Activated T-helper 17 cell treated with anti-CD3 and anti-CD28 coated beads, Interleukin-2, amount 50 U/mL, for 72 hours (primary cell): ENCODE results near the gene MAP2K2. TPM values are rescaled to one million over a fixed set of nuclear protein-coding genes. Genes with fewer than 3 reads are reported as not detected.

Experiments used
- ATAC-seq: fragments of 150-1000 bp; cut with Tn5 transposase; replicated peaks from 2 replicates; pipeline ENCODE4 v1.10.0; 2021; ENCODE audit warnings: mild to moderate bottlenecking, moderate library complexity
- H3K27ac Mint-ChIP-seq: one replicate; pipeline ENCODE4 v1.8.0; 2022; ENCODE audit warnings: mixed read lengths
- H3K27me3 Mint-ChIP-seq: one replicate; pipeline ENCODE4 v1.8.0; 2022; ENCODE audit warnings: mixed read lengths
- H3K36me3 Mint-ChIP-seq: one replicate; pipeline ENCODE4 v1.8.0; 2022; ENCODE audit warnings: low read depth, mild to moderate bottlenecking, mixed read lengths
- H3K4me1 Mint-ChIP-seq: one replicate; pipeline ENCODE4 v1.8.0; 2022; ENCODE audit warnings: mixed read lengths
- H3K4me3 Mint-ChIP-seq: one replicate; pipeline ENCODE4 v1.8.0; 2022; ENCODE audit warnings: mild to moderate bottlenecking, mixed read lengths
- H3K9me3 Mint-ChIP-seq: one replicate; pipeline ENCODE4 v1.8.0; 2022; ENCODE audit warnings: mixed read lengths
- total RNA-seq, 2 donors: library from RNA; stranded (reverse); gene quantifications; one replicate each; pipeline ENCODE4 v1.2.3, GENCODE V29; 2022

MAP2K2 gene
- total RNA-seq, 2 donors from 2014 or later = 143 to 155 TPM

DNA sequence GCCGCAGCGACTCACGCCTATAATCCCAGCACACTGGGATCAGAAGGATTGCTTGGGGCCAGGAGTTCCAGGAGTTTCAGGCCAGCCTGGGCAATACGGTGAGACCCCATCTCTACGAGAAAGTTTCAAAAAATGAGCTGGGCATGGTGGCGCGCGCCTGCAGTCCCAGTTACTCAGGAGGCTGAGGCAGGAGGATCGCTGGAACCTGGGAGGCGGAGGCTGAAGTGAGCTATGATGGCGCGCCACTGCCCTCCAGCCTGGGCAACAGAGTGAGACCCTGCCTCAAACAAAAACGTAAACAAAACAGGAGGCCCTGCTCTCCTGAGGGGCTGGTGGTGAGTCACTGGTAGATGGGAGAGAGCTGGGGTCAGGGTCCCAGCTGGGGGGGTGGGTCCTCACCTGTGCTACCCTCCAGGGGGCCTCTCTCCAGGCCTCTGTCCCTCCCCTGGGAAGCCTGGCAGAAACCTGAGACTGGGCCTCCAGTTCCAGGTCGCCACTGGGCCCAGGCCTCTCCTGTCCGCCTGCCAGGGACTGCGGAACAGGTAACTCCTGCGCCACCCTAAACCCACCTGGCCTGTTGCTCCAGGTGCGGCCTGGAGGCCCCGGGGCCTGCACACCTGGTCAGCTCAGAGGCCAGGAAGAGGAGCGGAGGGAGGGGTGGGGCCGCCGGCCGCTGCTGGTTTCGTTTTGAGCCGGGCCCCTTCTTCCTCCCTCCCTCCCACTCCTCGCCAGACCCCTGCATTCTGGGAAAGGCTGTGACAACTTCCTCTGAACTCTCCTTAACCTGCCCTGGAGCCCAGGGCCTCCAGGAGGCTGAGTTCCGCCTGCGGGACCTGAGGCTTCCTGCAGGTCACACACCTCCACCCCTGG is 40.0 kb downstream of the MAP2K2 start:
- H3K27me3 Mint-ChIP-seq = no peaks in the 10 kb centered on the region
- ATAC-seq = peak; percentile 57
- H3K4me3 Mint-ChIP-seq = peak overlapping the region; percentile 52
- peak overlapping the region; percentile 58 for H3K27ac Mint-ChIP-seq
- no peaks in the 10 kb centered on the region for H3K9me3 Mint-ChIP-seq
- H3K4me1 Mint-ChIP-seq = no peaks in the 10 kb centered on the region
- peaks cover 5% of the 10 kb centered on the region for H3K36me3 Mint-ChIP-seq

DNA sequence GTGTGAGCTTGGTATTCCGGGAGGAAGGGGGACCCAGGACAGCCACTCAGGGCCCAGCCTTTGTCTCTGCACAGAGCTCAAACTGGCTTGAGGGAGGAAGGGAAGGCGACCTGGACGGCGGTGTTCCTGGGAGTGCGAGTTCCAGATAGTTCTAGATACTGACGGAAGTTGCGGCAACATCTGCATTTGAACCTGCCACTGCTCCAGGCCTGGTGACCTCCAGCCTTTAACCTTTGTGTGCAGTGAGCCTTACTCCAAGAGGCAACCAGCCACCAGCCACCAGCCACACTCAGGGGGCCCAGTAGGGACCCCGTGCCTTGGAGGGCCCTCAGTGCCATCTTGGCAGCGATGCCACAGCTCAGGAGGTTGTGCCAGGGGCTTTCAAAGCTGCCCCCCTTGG is 41.8 kb downstream of the MAP2K2 start:
- H3K27me3 Mint-ChIP-seq = no peaks in the 10 kb centered on the region
- no peaks in the 10 kb centered on the region for H3K9me3 Mint-ChIP-seq
- H3K27ac Mint-ChIP-seq = no peak overlapping the region
- H3K4me1 Mint-ChIP-seq = peaks cover under 1% of the 10 kb centered on the region
- ATAC-seq = no peak
- H3K4me3 Mint-ChIP-seq = no peak overlapping the region
- no peaks in the 10 kb centered on the region for H3K36me3 Mint-ChIP-seq

DNA sequence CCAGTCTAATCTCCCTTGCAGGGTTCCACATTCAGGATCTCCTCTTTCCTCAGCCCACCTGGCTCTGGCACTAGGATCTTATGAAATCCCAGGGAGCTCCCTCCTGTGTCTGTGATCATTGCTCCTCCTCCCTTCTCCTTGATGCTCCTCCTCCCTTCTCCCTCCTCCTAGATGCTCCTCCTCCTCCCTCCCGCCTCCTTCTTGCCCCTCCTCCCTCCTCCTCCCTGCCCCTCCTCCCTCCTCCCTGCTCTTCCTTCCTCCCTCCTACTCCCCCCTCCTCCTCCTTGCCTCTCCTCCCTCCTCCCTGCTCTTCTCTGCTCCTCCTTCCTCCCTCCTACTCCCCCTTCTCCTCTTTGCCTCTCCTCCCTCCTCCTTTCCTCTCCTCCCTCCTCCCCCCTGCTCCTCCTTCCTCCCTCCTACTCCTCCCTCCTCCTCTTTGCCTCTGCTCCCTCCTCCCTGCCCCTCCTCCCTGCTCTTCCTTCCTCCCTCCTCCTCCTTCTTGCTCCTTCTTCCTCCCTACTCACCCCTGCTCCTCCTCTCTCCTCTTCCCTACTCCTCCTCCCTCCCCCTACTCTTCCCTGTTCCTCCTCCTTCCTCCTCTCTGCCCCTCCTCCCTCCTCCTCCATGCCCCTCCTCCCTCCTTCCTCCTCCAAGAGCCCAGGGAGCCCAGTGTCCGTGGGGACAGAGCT is 42.3 kb downstream of the MAP2K2 start:
- no peaks in the 10 kb centered on the region for H3K36me3 Mint-ChIP-seq
- no peaks in the 10 kb centered on the region for H3K9me3 Mint-ChIP-seq
- H3K4me1 Mint-ChIP-seq = peaks cover 4% of the 10 kb centered on the region
- no peak overlapping the region for H3K4me3 Mint-ChIP-seq
- H3K27ac Mint-ChIP-seq = no peak overlapping the region
- ATAC-seq = peak; percentile 25
- H3K27me3 Mint-ChIP-seq = no peaks in the 10 kb centered on the region

DNA sequence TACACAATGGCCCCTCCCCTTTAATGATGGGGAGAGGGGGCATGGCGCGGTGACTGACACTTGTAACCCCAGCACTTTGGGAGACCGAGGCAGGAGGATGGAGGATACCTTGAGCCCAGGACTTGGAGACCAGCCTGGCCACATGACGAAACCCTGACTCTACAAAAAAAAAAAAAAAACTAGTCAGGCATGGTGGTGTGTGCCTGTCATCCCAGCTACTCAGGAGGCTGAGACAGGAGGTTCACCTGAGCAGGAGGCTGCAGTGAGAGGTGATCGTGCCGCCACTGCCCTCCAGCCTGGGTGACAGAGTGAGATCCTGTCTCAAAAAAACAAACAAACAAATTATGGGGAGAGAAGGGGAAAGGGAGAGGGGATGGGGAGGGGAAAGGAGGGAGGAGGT is 43.4 kb downstream of the MAP2K2 start:
- Mint-ChIP-seq H3K27ac (peak overlapping the region; percentile 41), H3K4me1 (peaks cover 6% of the 10 kb centered on the region)

DNA sequence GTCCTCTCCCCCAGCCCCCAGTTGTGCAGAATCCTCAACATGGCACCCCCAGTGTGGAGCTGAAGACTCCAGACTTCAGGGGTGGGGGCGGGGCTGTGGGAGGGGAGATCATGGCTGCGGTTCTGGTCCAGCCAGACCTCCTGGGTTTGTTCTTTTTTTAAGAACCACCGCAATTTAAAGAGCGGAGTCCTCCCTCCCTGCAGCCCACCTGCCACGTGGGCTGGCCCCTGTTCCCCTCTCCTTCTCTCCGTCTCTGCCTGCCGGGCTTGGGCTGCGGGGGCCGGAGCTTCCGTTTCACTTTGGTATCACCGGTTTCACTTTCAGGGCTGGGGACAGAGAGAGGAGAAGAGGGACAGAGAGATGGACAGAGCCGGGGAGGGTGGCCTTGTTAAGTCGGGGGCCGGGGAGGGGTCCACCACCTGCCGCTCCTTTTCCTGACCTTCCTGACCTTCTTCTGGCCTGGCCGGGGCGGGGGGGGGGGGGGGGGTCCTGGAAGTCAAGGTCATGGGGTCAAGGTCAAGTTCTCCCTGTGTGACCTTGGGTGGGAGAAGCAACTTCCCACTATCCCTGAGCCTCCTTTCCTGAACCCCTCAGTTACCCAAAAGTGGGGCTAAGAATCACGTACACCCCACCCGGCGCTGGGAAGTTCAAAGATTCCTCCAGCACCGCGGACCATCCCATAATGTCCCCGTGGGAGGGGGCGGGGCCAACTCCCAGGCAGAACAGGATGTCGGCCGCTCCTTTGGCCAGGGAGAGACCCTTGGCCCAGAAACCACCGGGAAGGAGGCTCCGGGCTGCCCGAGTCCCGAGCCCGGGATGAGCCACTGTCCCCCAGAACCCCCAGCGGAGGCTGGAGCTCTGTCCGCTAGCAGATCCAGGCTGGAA is 45.9 kb downstream of the MAP2K2 start:
- H3K27me3 Mint-ChIP-seq = no peaks in the 10 kb centered on the region
- ATAC-seq = peak; percentile 59
- H3K4me1 Mint-ChIP-seq = peaks cover 10% of the 10 kb centered on the region
- no peaks in the 10 kb centered on the region for H3K9me3 Mint-ChIP-seq
- peak overlapping the region; percentile 78 for H3K27ac Mint-ChIP-seq
- H3K4me3 Mint-ChIP-seq = peak overlapping the region; percentile 66
- no peaks in the 10 kb centered on the region for H3K36me3 Mint-ChIP-seq

More for the DNA sequence above, 43.4 kb downstream of the MAP2K2 start:
- no peak for ATAC-seq
- Mint-ChIP-seq H3K36me3 (no peaks in the 10 kb centered on the region), H3K27me3 (no peaks in the 10 kb centered on the region), H3K4me3 (no peak overlapping the region), H3K9me3 (no peaks in the 10 kb centered on the region)

DNA sequence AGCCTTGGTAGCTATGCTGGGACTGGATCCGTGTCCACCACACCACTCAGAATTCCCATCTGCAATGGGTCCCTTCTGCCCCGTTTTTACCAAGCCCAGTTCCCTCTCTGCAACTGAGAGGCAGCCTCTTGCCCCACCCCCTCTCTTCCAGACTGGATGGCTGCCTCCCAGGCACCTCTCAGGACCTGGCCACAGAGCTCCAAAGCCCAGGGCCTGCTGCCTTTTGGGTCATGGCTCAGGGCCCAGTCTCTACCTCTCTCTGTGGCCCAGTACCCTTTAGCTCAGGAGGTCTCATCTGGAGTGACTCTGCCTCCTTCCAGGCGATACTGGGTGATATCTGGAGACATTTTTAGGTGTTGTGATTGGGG is 46.9 kb downstream of the MAP2K2 start:
- no peaks in the 10 kb centered on the region for H3K36me3 Mint-ChIP-seq
- H3K4me1 Mint-ChIP-seq = peaks cover 10% of the 10 kb centered on the region
- H3K4me3 Mint-ChIP-seq = peak overlapping the region; percentile 66
- no peaks in the 10 kb centered on the region for H3K9me3 Mint-ChIP-seq
- H3K27me3 Mint-ChIP-seq = no peaks in the 10 kb centered on the region
- ATAC-seq = no peak
- no peak overlapping the region for H3K27ac Mint-ChIP-seq

DNA sequence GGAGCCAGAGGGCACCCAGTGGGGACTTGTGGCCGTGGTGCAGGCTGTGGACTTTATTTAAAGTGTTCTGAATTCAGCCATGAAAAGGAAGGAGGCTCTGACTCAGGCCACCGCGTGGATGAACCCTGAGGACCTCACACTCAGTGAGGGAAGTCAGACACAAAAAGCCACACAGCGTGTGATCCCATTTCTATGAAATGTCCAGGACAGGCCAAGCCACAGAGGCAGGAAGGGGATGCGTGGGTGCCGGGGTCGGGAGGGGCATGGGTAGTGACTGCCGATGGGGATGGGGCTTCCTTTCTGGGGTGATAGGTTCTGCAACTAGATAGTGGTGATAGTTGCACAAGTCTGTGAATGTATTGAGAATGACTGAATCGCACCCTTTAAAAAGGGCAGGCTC is 48.5 kb downstream of the MAP2K2 start:
- Mint-ChIP-seq H3K4me1 (peaks cover 10% of the 10 kb centered on the region), H3K4me3 (peak overlapping the region; percentile 34), H3K27me3 (no peaks in the 10 kb centered on the region), H3K9me3 (no peaks in the 10 kb centered on the region), H3K36me3 (no peaks in the 10 kb centered on the region), H3K27ac (peak overlapping the region; percentile 27)
- ATAC-seq = peak; percentile 84

DNA sequence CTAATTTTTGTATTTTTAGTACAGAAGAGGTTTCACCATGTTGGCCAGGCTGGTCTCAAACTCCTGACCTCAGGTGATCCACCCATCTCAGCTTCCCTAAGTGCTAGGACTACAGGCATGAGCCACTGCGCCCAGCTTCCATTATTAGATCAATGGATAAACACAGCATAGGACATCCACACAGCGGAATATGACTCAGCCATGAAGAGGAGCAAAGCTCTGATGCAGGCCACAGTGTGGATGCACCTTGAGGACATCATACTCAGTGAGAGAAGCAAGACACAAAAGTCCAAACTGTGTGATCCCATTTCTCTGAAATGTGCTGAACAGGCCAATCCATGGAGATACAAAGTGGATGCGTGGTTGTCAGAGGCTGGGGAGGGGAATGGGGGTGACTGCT is 52.3 kb downstream of the MAP2K2 start:
- no peak overlapping the region for H3K4me3 Mint-ChIP-seq
- peaks cover 6% of the 10 kb centered on the region for H3K4me1 Mint-ChIP-seq

DNA sequence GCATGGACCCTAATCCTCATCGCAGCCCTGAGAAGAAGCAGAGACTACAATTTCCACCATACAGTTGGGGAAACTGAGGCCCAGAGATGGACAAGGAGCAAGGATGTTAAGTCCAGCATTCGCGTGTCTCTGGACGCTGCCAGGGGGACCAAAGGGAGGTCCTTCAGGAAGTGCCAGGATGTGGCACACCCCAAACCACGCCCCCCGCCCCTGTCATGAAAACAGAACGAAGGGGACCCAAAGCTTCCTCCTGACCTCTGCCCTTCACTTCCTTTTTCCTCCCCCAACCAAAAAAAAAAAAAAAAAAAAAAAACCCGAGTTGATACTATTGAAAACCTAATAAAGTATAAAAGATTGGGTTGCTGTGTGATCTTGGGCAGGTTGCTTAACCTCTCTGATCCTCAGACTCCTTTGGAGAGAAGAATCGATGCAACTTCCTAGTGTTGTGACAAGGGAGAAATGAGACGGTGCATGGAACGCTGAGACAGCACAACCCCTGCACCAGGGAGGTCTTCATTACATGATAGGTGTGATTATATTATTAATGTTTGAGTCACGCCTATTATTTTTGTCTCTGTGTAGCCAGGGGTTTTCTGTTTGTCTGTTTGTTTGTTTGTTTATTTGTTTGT is 54.5 kb downstream of the MAP2K2 start:
- no peaks in the 10 kb centered on the region for H3K4me1 Mint-ChIP-seq
- ATAC-seq = no peak
- no peaks in the 10 kb centered on the region for H3K27me3 Mint-ChIP-seq
- no peaks in the 10 kb centered on the region for H3K9me3 Mint-ChIP-seq
- H3K27ac Mint-ChIP-seq = peak overlapping the region; percentile 58
- H3K36me3 Mint-ChIP-seq = peaks cover under 1% of the 10 kb centered on the region
- peak overlapping the region; percentile 76 for H3K4me3 Mint-ChIP-seq

More for the DNA sequence above, 52.3 kb downstream of the MAP2K2 start:
- Mint-ChIP-seq H3K9me3 (no peaks in the 10 kb centered on the region), H3K27me3 (no peaks in the 10 kb centered on the region), H3K27ac (no peak overlapping the region), H3K36me3 (no peaks in the 10 kb centered on the region)
- no peak for ATAC-seq

DNA sequence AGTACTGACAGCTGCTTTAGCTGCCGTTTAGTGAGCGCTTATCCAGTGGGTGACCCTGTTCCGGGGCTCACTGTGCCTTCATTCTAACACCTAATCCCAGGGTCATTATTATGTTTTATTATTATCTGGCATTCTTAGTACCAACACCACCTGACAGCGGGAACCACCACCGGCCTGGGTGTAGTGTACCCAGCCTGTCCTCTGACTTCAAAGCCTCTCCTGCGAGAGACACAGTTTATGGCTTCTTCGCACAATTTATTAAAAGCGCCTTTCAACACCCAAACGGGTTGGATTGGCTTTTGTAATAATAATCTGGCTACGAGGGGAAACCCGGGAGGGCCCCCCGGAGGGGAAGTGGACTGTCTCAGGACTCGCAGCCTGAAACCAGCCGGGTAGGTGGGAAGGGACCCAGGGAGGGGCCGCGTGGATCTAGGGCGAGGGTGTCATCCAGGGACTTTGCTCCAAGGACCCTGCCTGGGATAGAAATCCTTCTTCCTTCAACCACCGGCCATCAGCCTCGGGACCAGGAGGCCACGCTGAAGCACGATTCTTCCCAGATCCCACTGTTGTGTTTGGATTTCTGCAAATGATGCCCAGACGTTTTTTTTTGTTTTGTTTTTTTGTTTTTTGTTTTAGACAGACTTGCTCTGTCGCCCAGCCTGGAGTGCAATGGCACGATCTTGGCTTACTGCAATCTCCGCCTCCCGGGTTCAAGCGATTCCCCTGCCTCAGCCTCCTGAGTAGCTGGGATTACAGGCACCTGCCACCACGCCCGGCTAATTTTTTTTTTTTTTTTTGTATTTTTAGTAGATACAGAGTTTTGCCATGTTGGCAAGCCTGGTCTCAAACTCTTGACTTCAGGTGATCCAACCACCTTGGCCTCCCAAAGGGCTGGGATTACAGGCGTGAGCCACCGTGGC is 55.6 kb downstream of the MAP2K2 start:
- no peak for ATAC-seq
- Mint-ChIP-seq H3K36me3 (peaks cover 11% of the 10 kb centered on the region), H3K4me3 (peak overlapping the region; percentile 76), H3K4me1 (peaks cover 4% of the 10 kb centered on the region), H3K27ac (peak overlapping the region; percentile 80), H3K27me3 (no peaks in the 10 kb centered on the region), H3K9me3 (no peaks in the 10 kb centered on the region)

DNA sequence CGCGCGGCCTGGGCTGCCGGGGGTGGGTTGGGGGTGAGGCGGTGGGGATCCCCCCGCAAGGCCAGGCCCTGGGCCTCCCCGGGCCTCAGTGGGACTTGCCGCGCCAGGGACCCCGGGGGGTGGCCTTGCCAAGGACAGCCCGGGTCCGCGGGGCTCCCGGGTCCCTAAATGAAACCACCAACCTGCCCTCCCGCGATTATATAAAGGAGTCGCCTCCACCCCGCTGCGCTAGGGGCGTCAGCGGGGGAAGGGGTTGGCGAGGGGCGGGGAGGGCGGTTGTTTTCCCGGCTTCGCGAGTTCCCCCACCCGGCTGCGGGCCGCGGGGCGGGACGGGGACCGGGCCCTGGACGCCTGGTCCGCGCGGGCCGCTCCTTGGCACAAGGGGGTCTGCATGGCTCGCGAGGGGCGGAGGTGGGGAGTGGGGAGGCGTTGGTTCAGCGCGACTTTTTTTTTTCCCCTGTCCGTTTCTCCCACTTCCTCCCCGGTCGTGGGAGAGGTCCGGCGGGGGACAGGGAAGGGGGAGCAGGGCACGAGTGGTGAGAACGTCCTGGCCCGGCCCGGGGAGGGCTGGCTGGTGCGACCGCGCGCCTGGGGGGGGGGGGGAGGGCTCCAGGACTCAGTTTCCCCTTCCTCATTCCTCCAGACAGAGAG is 56.4 kb downstream of the MAP2K2 start:
- Mint-ChIP-seq H3K9me3 (no peaks in the 10 kb centered on the region), H3K36me3 (peaks cover 18% of the 10 kb centered on the region), H3K4me1 (peaks cover 4% of the 10 kb centered on the region), H3K4me3 (peak overlapping the region; percentile 76), H3K27ac (peak overlapping the region; percentile 80), H3K27me3 (no peaks in the 10 kb centered on the region)
- ATAC-seq = peak; percentile 1

DNA sequence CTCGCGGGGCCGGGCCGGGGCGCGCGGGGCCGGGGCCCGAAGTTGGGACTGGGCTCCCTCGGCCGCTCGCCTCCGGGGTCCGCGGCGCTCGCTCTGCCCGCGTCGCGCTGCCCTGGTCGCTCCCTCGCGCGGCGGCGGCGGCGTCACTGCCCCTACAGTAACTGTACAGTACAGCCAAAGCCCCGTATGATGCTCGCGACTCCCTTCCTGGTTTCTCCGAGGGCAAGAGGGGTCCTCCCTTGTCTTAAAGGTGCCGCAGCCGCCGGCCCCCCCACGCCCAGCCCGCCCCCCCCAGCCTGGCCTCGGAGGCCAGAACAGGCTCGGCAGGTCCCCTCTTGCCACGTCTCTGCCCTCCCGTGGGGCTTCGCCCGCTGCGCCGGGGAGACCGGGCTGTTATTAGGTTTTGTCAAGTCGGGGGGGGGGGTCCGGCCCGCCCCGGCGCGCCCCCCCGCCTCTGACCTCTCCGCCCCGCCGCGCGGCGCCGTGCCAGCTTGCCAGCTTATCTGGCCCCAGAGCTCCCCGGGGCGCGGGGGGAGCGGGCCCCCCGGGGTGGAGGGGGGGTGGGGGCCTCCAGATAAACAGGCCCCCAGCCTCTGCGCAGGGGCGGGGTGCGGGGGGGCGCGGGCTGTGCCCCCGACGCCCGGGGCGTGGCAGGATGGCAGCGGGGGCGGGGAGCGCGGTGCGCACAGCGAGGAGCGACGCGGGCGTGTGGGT is 57.1 kb downstream of the MAP2K2 start, which contains the start of gene ZBTB7A:
TSS of gene ZBTB7A (minus strand) at position 218 of the 714 bp plus-strand sequence. CDS start 11,667 bp downstream, outside the sequence.
- H3K36me3 Mint-ChIP-seq = peaks cover 21% of the 10 kb centered on the region
- H3K4me1 Mint-ChIP-seq = peaks cover 4% of the 10 kb centered on the region
- peak within 1 kb of the TSS; percentile 80 for H3K27ac Mint-ChIP-seq
- H3K4me3 Mint-ChIP-seq = peak within 1 kb of the TSS; percentile 76
- no peaks in the 10 kb centered on the region for H3K9me3 Mint-ChIP-seq
- no peaks in the 10 kb centered on the region for H3K27me3 Mint-ChIP-seq
- peak; percentile 51 for ATAC-seq
